WI38 (cell line): ENCODE results near the gene TSPAN10.

Experiments used
- H3K4me3 ChIP-seq: 2 replicates; pipeline ENCODE4 v1.5.1; 2011; ENCODE audit warnings: low read depth, mild to moderate bottlenecking, control low read depth, low read length
- TF ChIP-seq, protein P1 (sequence below): IDR thresholded peaks from 2 replicates; pipeline ENCODE4 v1.5.1; 2012; ENCODE audit warnings: low read depth, mild to moderate bottlenecking, control low read depth, low read length

TSPAN10 gene

DNA sequence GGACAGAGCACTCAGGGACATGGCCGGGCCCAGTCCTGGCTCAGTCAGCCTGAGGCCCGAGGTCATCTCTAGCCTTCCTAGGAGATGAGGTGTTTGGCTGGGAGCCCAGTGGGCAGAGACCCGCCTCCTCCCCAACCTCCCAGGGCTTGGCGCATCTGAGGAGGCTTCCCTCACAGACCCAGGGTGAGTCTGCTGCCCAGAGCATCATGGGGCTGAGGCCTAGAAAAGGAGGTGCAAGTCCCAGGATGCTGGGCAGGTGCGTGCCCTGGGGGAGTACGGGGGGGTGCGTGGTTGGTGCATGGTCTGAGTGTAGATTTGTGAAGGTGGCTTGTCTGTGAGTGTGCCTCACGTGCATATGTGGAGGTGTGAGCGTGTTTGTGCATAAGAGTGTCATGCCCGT lies 14.7 kb downstream of the TSPAN10 start:
- H3K4me3 ChIP-seq = no peak overlapping the region
- TF ChIP-seq, protein P1, sequence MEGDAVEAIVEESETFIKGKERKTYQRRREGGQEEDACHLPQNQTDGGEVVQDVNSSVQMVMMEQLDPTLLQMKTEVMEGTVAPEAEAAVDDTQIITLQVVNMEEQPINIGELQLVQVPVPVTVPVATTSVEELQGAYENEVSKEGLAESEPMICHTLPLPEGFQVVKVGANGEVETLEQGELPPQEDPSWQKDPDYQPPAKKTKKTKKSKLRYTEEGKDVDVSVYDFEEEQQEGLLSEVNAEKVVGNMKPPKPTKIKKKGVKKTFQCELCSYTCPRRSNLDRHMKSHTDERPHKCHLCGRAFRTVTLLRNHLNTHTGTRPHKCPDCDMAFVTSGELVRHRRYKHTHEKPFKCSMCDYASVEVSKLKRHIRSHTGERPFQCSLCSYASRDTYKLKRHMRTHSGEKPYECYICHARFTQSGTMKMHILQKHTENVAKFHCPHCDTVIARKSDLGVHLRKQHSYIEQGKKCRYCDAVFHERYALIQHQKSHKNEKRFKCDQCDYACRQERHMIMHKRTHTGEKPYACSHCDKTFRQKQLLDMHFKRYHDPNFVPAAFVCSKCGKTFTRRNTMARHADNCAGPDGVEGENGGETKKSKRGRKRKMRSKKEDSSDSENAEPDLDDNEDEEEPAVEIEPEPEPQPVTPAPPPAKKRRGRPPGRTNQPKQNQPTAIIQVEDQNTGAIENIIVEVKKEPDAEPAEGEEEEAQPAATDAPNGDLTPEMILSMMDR = no peak

DNA sequence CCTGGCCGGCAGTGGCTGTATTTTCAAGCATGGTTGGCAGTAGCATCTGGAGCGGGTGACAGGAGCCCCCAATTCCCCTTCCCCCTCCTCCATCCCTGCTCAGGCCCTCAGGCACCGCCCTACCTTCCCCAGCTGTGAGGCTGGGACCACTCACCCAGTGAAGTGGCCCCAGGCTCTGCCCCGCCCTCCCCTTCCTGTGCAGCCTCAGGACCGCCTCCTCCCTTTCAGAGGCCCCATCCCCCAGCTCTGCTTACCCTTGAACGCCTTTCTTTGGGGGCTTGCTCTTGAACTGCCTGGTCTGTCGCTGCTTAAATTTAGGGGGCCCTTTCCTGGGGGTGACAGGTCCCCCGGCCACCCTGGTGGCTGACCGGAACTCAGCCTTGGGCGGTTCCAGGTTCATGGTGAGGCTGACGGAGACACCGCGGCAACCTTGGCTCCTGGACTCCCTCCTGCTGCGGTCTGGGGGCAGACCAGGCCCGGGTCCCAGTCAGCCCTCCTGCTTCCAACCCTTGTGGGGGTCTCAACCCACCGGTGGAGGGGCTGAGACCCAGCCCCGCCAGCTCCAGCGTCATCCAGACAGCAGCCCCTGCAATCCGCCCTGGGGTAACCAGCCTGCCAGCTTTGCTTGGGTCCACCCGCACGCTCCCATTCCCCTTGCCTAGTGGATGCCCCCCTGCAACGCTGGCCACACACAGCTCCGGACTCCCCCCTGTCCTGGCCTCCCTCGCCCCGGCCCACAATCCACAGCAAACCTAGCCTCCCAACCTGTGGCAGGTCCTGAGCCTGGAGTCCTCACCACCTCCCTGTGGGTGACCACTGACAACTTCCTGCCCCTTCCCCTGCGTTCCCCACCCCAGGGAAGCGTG lies 16.1 kb downstream of the TSPAN10 start:
- H3K4me3 ChIP-seq = no peak overlapping the region
- TF ChIP-seq, protein P1 = no peak

DNA sequence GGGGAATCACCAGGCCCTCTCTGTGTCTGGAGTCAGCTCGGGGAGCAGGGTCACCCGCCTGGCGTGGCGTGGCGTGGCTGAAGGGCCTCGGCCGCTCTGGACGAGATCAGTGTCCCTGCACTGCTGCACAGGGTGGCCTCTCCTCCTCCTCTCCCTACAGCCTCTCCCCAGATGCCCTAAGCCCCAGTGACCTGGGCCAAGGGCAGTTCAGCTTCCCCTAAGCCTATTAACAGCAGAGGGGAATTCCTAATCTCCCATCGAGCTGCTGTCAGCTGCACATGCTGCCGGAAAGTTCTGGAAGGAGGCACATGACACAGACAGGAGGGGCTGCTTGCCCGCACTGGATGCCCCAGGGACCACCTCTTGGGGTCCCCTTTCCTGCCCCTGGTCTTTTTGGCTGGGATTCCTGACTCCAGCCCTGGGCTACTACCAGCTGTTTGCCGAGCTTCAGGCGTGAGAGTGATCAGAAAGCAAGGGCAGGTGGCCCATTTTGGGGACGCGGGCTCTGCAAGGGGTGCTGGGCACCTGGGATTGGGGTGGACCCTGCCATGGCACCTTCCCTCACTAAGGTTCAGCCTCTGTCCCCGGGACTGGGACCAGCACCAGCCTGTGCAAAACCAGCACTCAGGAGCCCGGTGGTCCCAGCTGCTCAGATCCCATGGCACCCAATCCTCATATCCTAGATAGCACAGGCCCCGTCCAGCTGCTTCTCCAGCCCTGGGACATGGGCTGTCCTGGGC lies 18.6 kb downstream of the TSPAN10 start:
- TF ChIP-seq, protein P1 = no peak
- H3K4me3 ChIP-seq = no peak overlapping the region

DNA sequence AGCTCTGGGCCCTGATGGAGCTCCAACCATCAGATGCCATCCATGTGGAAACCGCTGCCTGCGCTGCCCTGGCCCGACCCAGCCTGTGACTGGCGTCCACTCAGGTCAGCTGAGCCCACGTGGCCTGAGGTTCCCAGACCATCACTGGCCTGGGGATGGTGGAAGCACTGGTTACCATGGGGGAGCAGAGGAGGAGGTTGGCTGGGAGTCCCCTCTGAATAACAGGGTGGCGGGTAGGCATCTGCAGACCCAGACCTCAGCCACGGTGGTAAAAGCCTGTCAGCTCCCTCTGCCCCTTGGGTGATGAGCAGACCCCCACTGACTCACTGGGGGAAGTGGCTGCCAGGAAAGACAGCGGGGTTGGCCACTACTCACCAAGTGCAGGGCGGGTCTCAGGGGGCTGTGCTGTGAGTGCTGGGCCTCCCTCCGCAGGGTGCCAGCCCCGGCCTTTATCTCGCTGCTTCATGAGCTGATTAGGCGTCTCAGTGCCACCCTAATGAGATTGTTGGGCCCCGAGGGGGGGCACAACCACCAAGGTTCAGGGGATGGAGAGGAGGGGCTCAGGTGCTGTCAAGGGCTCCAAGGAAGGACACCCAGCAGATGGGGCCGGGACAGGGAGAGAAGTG lies 19.2 kb downstream of the TSPAN10 start, which contains the start of gene PDE6G:
TSS of gene PDE6G (minus strand) at position 425 of the 626 bp plus-strand sequence. CDS start 3,237 bp downstream, outside the sequence.
- no peak within 1 kb of the TSS for H3K4me3 ChIP-seq
- TF ChIP-seq, protein P1 = no peak

DNA sequence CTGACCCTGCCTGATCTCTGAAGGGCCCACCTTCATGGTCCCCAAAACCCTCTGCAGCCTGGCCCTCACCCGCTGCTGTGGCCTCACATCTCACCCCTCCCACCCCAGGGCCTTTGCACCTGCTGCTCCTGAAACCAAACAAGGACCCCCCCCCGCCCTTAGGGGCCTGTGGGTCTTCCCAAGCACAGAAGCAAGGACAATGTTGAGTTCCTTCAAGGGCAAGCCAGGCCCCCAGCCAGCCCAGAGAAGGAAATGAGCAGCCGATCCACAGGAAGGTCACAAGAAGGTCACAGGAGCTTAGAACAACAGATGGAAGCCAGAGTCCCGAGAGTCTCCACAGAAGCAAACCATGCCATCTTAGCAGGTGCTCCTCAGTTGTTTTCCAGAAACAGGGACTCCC lies 19.8 kb downstream of the TSPAN10 start:
- no peak overlapping the region for H3K4me3 ChIP-seq
- TF ChIP-seq, protein P1 = no peak

DNA sequence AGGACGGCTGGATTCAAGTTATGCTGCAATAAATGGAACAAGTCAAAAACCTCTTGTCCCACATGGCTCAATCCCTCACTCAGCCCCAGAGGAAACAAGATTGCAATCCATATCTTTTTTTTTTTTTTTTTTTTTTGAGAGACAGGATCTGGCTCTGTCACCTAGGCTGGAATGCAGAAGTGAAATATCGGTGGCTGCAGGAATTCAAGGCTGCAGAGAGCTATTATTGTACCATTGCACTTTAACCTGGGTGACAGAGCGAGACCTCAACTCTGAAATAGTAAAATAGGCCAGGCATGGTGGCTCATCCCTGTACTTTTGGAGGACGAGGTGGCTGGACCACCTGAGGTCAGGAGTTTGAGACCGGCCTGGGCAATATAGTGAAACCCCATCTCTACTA lies 22.0 kb downstream of the TSPAN10 start:
- TF ChIP-seq, protein P1 = no peak
- H3K4me3 ChIP-seq = no peak overlapping the region
